Measurements from ENCODE around the gene TMEM45A.

GRCh38 chr3:100615684-100616083 is 123.3 kb downstream of the TMEM45A start:
- TF ChIP-seq CTCF (conservative IDR thresholded peaks at IDR 0.05 in 1 of 2, IDR thresholded peaks at IDR 0.05 in 1 of 2; ENCODE audit: low read depth in 1 of 2, low read length in 2 of 2) (no peak), EZH2 (IDR thresholded peaks at IDR 0.05; ENCODE audit: low read length, missing control alignments) (no peak)

Data from fibroblast of lung (primary cell).